ENCODE results near the gene GAB2. TPM values are rescaled to one million over a fixed set of nuclear protein-coding genes. Genes with fewer than 3 reads are reported as not detected.

GAB2 gene
- total RNA-seq, 1 donor from 2014 or later: 39.9 TPM

DNA sequence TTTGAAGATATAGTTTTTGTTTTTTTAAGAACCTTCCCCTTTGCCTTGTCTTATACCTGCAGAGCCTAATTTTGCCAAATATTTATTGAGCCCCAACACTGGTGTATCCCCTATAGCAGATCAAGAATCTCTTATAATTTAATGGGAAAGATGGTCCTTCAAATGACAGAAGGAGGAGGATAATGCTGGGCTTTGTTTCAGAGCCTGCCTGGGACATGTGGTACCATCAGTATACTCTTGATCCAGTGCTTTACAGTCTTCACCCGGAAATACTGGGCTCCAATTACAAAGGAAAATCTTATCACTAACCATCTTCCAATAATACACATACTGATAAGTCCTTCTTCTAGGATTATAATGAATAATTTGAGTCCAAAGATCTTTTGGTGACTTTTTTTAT, 84.7 kb downstream of the GAB2 start:
- Mint-ChIP-seq H3K4me1 (peaks cover 23% of the 10 kb centered on the region), H3K4me3 (no peak overlapping the region), H3K9me3 (peaks cover 20% of the 10 kb centered on the region), H3K27ac (peak overlapping the region; percentile 31), H3K36me3 (peaks cover 10% of the 10 kb centered on the region), H3K27me3 (ENCODE audit: low read depth) (no peaks in the 10 kb centered on the region)
- no peak for DNase-seq (ENCODE audit: low spot score in 2 of 2, unreplicated experiment in 2 of 2)
- TF ChIP-seq, protein P1, sequence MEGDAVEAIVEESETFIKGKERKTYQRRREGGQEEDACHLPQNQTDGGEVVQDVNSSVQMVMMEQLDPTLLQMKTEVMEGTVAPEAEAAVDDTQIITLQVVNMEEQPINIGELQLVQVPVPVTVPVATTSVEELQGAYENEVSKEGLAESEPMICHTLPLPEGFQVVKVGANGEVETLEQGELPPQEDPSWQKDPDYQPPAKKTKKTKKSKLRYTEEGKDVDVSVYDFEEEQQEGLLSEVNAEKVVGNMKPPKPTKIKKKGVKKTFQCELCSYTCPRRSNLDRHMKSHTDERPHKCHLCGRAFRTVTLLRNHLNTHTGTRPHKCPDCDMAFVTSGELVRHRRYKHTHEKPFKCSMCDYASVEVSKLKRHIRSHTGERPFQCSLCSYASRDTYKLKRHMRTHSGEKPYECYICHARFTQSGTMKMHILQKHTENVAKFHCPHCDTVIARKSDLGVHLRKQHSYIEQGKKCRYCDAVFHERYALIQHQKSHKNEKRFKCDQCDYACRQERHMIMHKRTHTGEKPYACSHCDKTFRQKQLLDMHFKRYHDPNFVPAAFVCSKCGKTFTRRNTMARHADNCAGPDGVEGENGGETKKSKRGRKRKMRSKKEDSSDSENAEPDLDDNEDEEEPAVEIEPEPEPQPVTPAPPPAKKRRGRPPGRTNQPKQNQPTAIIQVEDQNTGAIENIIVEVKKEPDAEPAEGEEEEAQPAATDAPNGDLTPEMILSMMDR (IDR thresholded peaks at IDR 0.05; ENCODE audit: unreplicated experiment): no peak

DNA sequence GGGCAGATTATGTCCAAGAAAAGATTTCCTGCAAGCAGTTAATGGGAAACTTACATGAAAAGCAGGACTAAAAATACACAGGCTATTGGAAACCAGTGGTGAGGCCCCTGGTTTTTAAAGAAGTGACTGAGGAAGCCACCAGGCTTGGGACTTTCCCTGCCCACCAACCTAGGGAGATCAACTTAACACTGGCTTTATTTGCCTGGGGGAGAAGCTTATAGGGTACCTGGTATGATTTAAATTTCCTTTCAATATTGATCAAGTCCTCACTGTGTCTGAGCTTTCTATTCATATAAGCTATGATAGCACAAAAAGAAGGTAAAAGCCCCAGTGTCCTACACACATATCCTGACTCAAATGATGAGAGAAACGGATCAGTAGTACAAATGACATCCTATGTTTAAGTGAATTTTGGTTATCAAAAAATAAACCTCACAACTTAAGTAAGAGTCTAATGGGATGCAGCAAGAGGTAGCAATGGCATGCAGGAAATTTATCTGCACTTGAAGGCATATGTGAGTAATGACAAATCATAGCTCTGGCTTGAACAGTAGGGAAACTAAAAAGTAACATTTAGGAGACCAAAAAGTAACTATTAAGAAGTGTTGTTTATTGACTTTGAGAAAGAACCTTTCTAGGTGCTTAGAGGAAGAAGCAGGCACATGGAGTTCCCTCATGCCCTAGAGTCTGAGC, 85.3 kb downstream of the GAB2 start:
- Mint-ChIP-seq H3K27me3 (ENCODE audit: low read depth) (no peaks in the 10 kb centered on the region), H3K4me1 (peaks cover 20% of the 10 kb centered on the region), H3K36me3 (peaks cover 10% of the 10 kb centered on the region), H3K4me3 (no peak overlapping the region), H3K27ac (peak overlapping the region; percentile 47), H3K9me3 (peaks cover 20% of the 10 kb centered on the region)
- TF ChIP-seq, protein P1 (IDR thresholded peaks at IDR 0.05; ENCODE audit: unreplicated experiment): no peak
- no peak for DNase-seq (ENCODE audit: low spot score in 2 of 2, unreplicated experiment in 2 of 2)

DNA sequence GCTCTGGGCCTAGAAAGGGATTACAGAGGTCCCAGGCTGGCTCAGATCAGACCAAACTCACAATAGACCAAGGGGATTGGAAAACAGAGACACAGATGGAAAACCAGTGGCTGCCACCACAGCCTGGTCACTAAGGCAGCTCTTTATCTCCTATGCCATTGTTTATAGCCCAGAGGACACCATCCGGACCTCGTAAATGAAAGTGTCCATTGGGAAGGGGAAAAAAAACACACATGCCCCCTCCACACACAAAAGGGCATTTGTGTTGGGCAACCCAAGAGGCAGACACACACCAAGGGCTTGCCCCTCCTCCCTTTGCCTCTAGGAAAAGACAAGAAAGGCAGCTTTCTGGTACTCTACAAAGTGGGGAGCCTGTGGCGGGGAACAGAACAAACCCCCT, 85.9 kb downstream of the GAB2 start:
- Mint-ChIP-seq H3K27ac (peak overlapping the region; percentile 47), H3K9me3 (peaks cover 20% of the 10 kb centered on the region), H3K4me1 (peaks cover 14% of the 10 kb centered on the region), H3K27me3 (ENCODE audit: low read depth) (no peaks in the 10 kb centered on the region), H3K4me3 (no peak overlapping the region), H3K36me3 (peaks cover 10% of the 10 kb centered on the region)
- TF ChIP-seq, protein P1 (IDR thresholded peaks at IDR 0.05; ENCODE audit: unreplicated experiment): no peak
- no peak for DNase-seq (ENCODE audit: low spot score in 2 of 2, unreplicated experiment in 2 of 2)

DNA sequence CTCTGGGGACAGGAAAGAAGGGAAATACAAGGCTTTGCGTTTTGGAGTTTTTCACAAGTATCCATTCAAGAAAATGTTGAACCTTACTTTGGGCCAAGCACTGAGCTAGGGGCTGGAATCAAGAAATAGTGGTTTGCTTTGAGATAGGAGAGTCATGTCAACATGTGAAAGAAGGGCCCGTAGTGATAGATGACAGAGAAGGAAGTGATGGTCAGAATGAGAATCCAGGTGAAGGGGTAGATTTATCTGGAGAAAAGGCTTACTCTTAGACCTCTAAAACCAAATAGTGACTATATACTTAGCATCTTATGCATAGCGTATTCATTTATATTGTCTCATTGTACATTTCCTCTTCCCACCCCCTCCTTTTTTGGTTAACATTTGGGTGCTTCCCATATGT, 87.3 kb downstream of the GAB2 start:
- peaks cover 5% of the 10 kb centered on the region for H3K36me3 Mint-ChIP-seq
- peaks cover 21% of the 10 kb centered on the region for H3K4me1 Mint-ChIP-seq
- no peak overlapping the region for H3K4me3 Mint-ChIP-seq
- no peak for DNase-seq (ENCODE audit: low spot score in 2 of 2, unreplicated experiment in 2 of 2)
- H3K27me3 Mint-ChIP-seq (ENCODE audit: low read depth): no peaks in the 10 kb centered on the region
- no peak overlapping the region for H3K27ac Mint-ChIP-seq
- TF ChIP-seq, protein P1 (IDR thresholded peaks at IDR 0.05; ENCODE audit: unreplicated experiment): no peak
- H3K9me3 Mint-ChIP-seq: peaks cover 15% of the 10 kb centered on the region

DNA sequence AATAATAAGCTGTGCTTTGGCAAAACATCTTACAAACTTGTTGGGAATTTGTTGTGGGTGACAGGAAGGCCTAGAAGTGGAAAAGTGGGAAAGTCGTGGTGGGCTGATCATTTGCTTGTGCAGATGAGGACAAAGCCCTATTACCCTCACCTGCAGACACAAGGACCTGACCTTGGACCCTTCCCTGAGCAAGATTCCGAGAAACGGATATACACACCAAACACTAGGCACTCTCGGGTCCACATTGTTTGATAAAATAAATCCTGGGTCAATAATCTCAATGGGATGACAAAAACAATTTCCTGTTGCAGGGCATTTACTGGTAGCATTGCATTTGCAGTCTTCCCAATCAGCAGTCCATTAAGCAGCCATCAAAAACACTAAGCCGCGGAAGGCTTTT, 89.7 kb downstream of the GAB2 start:
- no peak for DNase-seq (ENCODE audit: low spot score in 2 of 2, unreplicated experiment in 2 of 2)
- no peak overlapping the region for H3K27ac Mint-ChIP-seq
- H3K4me1 Mint-ChIP-seq: peaks cover 26% of the 10 kb centered on the region
- H3K36me3 Mint-ChIP-seq: peaks cover under 1% of the 10 kb centered on the region
- TF ChIP-seq, protein P1 (IDR thresholded peaks at IDR 0.05; ENCODE audit: unreplicated experiment): no peak
- no peaks in the 10 kb centered on the region for H3K27me3 Mint-ChIP-seq (ENCODE audit: low read depth)
- H3K9me3 Mint-ChIP-seq: peaks cover 19% of the 10 kb centered on the region
- H3K4me3 Mint-ChIP-seq: no peak overlapping the region

Data from mesothelial cell of epicardium (in vitro differentiated cells).